ENCODE measurements around the gene GBA2.
A peak's percentile ranks its signal among the peaks of the same experiment; 100 is the strongest.

The GBA2 gene

DNA sequence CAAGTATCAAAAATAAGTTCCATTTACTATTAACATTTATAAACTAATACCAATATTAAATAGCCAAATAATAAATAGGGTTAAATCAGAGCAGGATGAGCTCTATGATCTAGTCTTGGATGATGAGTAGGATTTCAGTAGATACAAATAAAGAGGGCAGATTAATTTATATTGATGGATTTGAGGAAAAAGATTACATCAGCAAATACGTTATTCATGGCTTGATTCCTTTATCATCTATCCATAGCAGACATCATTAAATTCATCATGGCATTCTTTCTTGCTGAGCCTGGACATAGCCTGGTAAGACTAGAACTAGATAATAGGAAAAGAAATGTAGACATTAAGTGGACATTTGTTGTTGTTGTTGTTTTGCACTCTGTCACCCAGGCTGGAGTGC, 18.4 kb upstream of the GBA2 start:
- Histone ChIP-seq H3K4me3 (ENCODE audit: low read length in 2 of 2) (no peak overlapping the region), H3K27me3 (ENCODE audit: control insufficient read depth in 2 of 2, insufficient read depth in 2 of 2, low read length in 2 of 2) (no peaks in the 10 kb centered on the region), H3K9me3 (ENCODE audit: control insufficient read depth in 2 of 2, low read length in 2 of 2) (no peaks in the 10 kb centered on the region), H3K36me3 (ENCODE audit: control insufficient read depth in 2 of 2, insufficient read depth in 2 of 2, low read length in 2 of 2) (no peaks in the 10 kb centered on the region), H3K9ac (ENCODE audit: low read depth in 1 of 2, low read length in 2 of 2) (no peak overlapping the region), H3K4me1 (ENCODE audit: control insufficient read depth in 2 of 2, insufficient read depth in 2 of 2, low read length in 2 of 2) (peaks cover 19 to 20% of the 10 kb centered on the region in 2 donors), H3K27ac (ENCODE audit: low read depth in 2 of 2, low read length in 2 of 2) (no peak overlapping the region)

DNA sequence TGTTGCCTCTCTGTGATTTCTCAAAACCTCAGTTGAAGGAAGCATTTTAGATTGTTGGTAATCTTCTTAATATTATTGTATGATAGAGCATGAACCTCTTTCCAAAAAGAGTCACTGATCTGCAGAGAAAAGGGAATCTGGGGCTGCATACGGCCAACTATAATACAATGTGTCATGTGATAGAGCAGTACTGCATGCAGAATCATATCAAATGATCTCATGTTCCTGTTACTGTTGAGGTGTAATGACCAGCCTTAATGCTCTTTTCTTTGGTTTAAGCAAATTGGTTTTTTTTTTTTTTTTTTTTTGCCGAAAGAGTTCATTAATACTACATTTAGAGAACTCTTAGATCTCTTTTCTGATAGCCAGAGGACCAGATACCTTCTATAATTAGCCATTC, 18.0 kb upstream of the GBA2 start:
- Histone ChIP-seq H3K27me3 (ENCODE audit: control insufficient read depth in 2 of 2, insufficient read depth in 2 of 2, low read length in 2 of 2) (no peaks in the 10 kb centered on the region), H3K4me3 (ENCODE audit: low read length in 2 of 2) (no peak overlapping the region), H3K36me3 (ENCODE audit: control insufficient read depth in 2 of 2, insufficient read depth in 2 of 2, low read length in 2 of 2) (no peaks in the 10 kb centered on the region), H3K27ac (ENCODE audit: low read depth in 2 of 2, low read length in 2 of 2) (no peak overlapping the region), H3K4me1 (ENCODE audit: control insufficient read depth in 2 of 2, insufficient read depth in 2 of 2, low read length in 2 of 2) (peaks cover 16 to 17% of the 10 kb centered on the region in 2 donors), H3K9ac (ENCODE audit: low read depth in 1 of 2, low read length in 2 of 2) (no peak overlapping the region), H3K9me3 (ENCODE audit: control insufficient read depth in 2 of 2, low read length in 2 of 2) (no peaks in the 10 kb centered on the region)

DNA sequence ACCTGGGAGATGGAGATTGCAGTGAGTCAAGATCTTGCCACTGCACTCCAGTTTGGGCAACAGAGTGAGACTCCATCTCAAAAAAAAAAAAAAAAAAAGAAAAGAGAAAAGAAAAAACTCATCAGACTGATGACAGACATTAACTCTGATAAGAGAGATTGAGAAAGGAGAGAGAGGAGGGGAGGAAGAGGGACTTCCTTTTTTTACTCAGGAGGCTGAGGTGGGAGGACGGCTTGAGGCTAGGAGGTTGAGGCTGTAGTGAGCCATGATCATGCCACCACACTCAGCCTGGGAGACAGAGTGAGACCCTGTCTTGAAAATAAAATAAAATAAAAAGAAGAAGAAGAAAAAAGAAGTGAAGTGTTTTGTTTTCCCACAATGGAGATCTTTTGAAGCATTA, 14.8 kb upstream of the GBA2 start:
- no peaks in the 10 kb centered on the region for H3K36me3 ChIP-seq (ENCODE audit: control insufficient read depth in 2 of 2, insufficient read depth in 2 of 2, low read length in 2 of 2)
- H3K27me3 ChIP-seq (ENCODE audit: control insufficient read depth in 2 of 2, insufficient read depth in 2 of 2, low read length in 2 of 2) = no peaks in the 10 kb centered on the region
- no peak overlapping the region for H3K9ac ChIP-seq (ENCODE audit: low read depth in 1 of 2, low read length in 2 of 2)
- no peak overlapping the region for H3K4me3 ChIP-seq (ENCODE audit: low read length in 2 of 2)
- H3K9me3 ChIP-seq (ENCODE audit: control insufficient read depth in 2 of 2, low read length in 2 of 2) = no peaks in the 10 kb centered on the region
- H3K27ac ChIP-seq (ENCODE audit: low read depth in 2 of 2, low read length in 2 of 2) = no peak overlapping the region
- H3K4me1 ChIP-seq (ENCODE audit: control insufficient read depth in 2 of 2, insufficient read depth in 2 of 2, low read length in 2 of 2) = peaks cover 4% of the 10 kb centered on the region in 2 donors

DNA sequence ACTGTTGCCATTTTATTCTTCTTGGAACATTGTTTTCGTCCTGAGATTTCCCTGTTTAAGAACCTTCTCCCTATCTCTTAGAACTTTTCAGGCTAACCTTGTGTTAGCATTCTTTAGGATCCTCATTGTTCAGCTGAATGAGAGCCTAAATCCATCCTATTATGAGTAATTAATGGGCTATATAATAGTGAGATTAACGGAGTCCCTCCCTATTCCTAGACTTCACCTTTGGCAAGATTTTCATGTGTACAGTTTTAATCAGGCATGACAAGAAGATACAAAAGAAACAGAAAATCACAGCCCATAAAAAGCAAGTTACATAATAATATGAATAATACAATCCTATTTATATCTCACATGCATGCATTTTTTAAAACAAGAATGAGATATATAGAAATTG, 14.2 kb upstream of the GBA2 start:
- Histone ChIP-seq H3K4me3 (ENCODE audit: low read length in 2 of 2) (no peak overlapping the region), H3K27ac (ENCODE audit: low read depth in 2 of 2, low read length in 2 of 2) (no peak overlapping the region), H3K9ac (ENCODE audit: low read depth in 1 of 2, low read length in 2 of 2) (no peak overlapping the region), H3K9me3 (ENCODE audit: control insufficient read depth in 2 of 2, low read length in 2 of 2) (no peaks in the 10 kb centered on the region), H3K4me1 (ENCODE audit: control insufficient read depth in 2 of 2, insufficient read depth in 2 of 2, low read length in 2 of 2) (peaks cover 4 to 10% of the 10 kb centered on the region in 2 donors), H3K27me3 (ENCODE audit: control insufficient read depth in 2 of 2, insufficient read depth in 2 of 2, low read length in 2 of 2) (no peaks in the 10 kb centered on the region), H3K36me3 (ENCODE audit: control insufficient read depth in 2 of 2, insufficient read depth in 2 of 2, low read length in 2 of 2) (no peaks in the 10 kb centered on the region)

DNA sequence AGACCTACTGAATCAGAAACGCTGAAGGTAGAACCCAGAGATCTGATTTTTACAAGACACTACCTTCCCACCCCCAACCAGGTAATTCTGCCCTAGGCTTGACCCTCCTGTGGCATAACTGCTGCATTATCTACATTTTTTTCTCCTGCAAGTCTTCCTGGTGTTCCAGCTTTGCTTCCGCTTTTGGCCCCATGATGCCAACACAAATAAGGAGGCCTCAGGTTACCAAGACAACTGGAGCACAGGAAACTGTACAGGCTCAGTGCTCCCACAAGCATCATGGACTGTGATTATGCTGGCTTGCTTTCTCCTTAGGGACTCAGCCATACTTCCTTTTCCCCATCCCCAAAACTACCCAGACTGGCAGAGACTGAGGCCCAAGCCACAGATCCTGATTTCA, 11.6 kb upstream of the GBA2 start:
- Histone ChIP-seq H3K9me3 (ENCODE audit: control insufficient read depth in 2 of 2, low read length in 2 of 2) (no peaks in the 10 kb centered on the region), H3K9ac (ENCODE audit: low read depth in 1 of 2, low read length in 2 of 2) (no peak overlapping the region), H3K27ac (ENCODE audit: low read depth in 2 of 2, low read length in 2 of 2) (peak overlapping the region in 1 of 2 donors; percentile 17), H3K36me3 (ENCODE audit: control insufficient read depth in 2 of 2, insufficient read depth in 2 of 2, low read length in 2 of 2) (no peaks in the 10 kb centered on the region), H3K4me1 (ENCODE audit: control insufficient read depth in 2 of 2, insufficient read depth in 2 of 2, low read length in 2 of 2) (peaks cover 10 to 19% of the 10 kb centered on the region in 2 donors), H3K27me3 (ENCODE audit: control insufficient read depth in 2 of 2, insufficient read depth in 2 of 2, low read length in 2 of 2) (no peaks in the 10 kb centered on the region), H3K4me3 (ENCODE audit: low read length in 2 of 2) (no peak overlapping the region)

DNA sequence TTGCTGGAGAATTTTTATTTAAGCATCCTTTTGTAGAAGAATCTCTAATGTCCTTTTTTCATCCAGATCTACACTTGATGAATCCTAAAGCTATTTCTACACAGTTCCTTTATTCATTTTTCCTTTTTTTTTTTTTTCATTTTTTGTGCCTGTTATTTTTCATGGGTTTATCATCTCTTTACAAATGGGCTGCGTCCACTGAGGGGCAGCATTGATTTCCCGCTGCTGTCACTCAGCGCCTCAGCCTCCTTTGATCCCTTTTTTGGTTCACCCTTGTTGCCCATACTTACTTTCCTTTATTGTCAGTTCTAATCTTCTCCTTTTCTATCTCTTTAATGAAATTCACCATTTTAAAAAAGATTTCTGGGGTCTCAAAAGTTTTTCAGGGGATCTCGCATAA, 10.8 kb upstream of the GBA2 start:
- H3K36me3 ChIP-seq (ENCODE audit: control insufficient read depth in 2 of 2, insufficient read depth in 2 of 2, low read length in 2 of 2) = no peaks in the 10 kb centered on the region
- H3K27ac ChIP-seq (ENCODE audit: low read depth in 2 of 2, low read length in 2 of 2) = no peak overlapping the region
- no peak overlapping the region for H3K9ac ChIP-seq (ENCODE audit: low read depth in 1 of 2, low read length in 2 of 2)
- H3K9me3 ChIP-seq (ENCODE audit: control insufficient read depth in 2 of 2, low read length in 2 of 2) = no peaks in the 10 kb centered on the region
- peaks cover 10 to 19% of the 10 kb centered on the region in 2 donors for H3K4me1 ChIP-seq (ENCODE audit: control insufficient read depth in 2 of 2, insufficient read depth in 2 of 2, low read length in 2 of 2)
- no peaks in the 10 kb centered on the region for H3K27me3 ChIP-seq (ENCODE audit: control insufficient read depth in 2 of 2, insufficient read depth in 2 of 2, low read length in 2 of 2)
- H3K4me3 ChIP-seq (ENCODE audit: low read length in 2 of 2) = no peak overlapping the region

DNA sequence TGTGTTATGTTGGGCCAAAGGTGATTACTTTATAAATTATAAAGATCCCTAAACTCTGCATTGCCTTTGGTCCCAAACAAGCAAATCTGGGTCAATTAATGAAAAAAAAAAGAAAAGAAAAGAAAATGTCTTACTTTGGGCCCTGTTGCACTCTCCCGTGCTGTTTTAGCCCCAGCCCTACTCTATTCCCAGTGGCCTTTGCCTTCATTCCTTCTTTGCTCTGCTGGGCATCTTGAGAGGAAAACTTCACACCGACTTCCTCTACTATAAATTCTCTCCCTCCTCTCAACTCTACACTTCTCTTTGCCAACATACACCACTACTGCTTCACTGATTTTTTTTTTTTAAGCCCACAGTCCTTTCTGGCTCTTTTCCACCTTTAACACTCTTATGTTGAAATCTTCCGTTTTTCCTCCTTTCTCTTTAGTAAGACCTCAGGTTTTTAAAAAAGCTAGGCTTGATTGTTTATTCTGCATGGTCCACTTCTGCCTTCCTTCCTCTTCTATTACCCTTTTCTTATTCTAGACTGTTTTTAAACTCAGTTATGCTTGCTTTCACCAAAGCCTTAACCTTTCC, 9.5 kb upstream of the GBA2 start:
- Histone ChIP-seq H3K4me3 (ENCODE audit: low read length in 2 of 2) (no peak overlapping the region), H3K36me3 (ENCODE audit: control insufficient read depth in 2 of 2, insufficient read depth in 2 of 2, low read length in 2 of 2) (peaks cover 6% of the 10 kb centered on the region in 2 donors), H3K4me1 (ENCODE audit: control insufficient read depth in 2 of 2, insufficient read depth in 2 of 2, low read length in 2 of 2) (peaks cover 10 to 19% of the 10 kb centered on the region in 2 donors), H3K9ac (ENCODE audit: low read depth in 1 of 2, low read length in 2 of 2) (no peak overlapping the region), H3K9me3 (ENCODE audit: control insufficient read depth in 2 of 2, low read length in 2 of 2) (no peaks in the 10 kb centered on the region), H3K27ac (ENCODE audit: low read depth in 2 of 2, low read length in 2 of 2) (no peak overlapping the region), H3K27me3 (ENCODE audit: control insufficient read depth in 2 of 2, insufficient read depth in 2 of 2, low read length in 2 of 2) (no peaks in the 10 kb centered on the region)

DNA sequence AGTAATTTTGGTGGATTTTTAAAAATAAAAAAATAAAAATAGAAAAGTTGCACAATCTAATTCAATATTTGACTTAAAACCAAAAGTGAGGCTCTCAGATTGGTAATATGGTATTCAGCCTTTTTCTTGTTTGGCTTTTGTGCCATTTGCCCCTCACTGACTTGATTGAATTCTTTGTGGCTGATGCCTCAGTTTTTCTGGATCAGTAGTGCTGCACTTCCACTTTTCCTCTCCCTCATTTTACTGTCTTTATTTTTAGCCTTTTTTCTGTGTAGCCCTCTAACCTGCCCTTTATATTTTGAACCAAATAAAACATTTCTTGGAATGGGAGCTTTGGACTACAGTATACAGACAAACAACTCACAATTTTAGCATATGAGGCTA, 8.9 kb upstream of the GBA2 start:
- Histone ChIP-seq H3K27me3 (ENCODE audit: control insufficient read depth in 2 of 2, insufficient read depth in 2 of 2, low read length in 2 of 2) (no peaks in the 10 kb centered on the region), H3K27ac (ENCODE audit: low read depth in 2 of 2, low read length in 2 of 2) (peak overlapping the region; percentile 86 to 92)

DNA sequence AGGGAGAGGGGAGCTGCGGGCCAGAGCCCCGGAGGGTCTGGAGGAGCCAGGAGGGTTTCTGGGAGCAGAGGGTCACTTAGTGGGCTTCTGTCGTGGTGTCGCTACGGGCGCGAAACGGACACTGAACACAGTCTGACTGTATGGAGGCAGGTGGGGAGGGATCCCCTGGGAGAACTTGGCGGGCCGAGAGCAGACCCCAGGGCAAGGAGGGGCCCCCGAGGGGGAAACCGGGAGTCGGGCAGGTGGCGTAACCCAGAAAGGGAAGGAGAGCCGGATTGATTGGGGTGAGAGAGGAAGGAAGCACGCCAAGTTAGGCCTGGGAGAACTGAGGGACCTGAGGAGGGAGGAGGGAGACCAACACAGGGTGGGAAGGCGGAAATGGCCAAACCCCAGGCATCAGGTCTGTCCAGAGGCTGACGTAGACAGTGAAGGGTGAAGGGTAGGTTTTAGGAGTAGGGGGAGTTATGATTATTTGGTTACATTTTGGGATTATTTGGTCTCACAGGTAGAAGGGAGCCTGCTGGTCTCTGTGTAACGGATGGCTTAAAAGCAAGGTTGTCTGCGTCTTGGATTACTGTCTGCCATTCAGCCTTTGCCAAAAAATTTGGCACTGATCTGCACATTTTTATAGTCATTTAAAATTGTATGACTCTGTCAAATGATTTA, 8.3 kb upstream of the GBA2 start:
- Histone ChIP-seq H3K9me3 (ENCODE audit: control insufficient read depth in 2 of 2, low read length in 2 of 2) (no peaks in the 10 kb centered on the region), H3K36me3 (ENCODE audit: control insufficient read depth in 2 of 2, insufficient read depth in 2 of 2, low read length in 2 of 2) (peaks cover 18% of the 10 kb centered on the region in 2 donors), H3K4me3 (ENCODE audit: low read length in 2 of 2) (peak overlapping the region; percentile 83 to 86), H3K27me3 (ENCODE audit: control insufficient read depth in 2 of 2, insufficient read depth in 2 of 2, low read length in 2 of 2) (no peaks in the 10 kb centered on the region), H3K9ac (ENCODE audit: low read depth in 1 of 2, low read length in 2 of 2) (peak overlapping the region; percentile 86 to 91), H3K27ac (ENCODE audit: low read depth in 2 of 2, low read length in 2 of 2) (peak overlapping the region; percentile 86 to 92), H3K4me1 (ENCODE audit: control insufficient read depth in 2 of 2, insufficient read depth in 2 of 2, low read length in 2 of 2) (peaks cover 10 to 19% of the 10 kb centered on the region in 2 donors)

More for the DNA sequence above, 8.9 kb upstream of the GBA2 start:
- H3K36me3 ChIP-seq (ENCODE audit: control insufficient read depth in 2 of 2, insufficient read depth in 2 of 2, low read length in 2 of 2) = peaks cover 13% of the 10 kb centered on the region in 2 donors
- H3K4me3 ChIP-seq (ENCODE audit: low read length in 2 of 2) = peak overlapping the region; percentile 83 to 86
- peak overlapping the region; percentile 86 to 91 for H3K9ac ChIP-seq (ENCODE audit: low read depth in 1 of 2, low read length in 2 of 2)
- H3K9me3 ChIP-seq (ENCODE audit: control insufficient read depth in 2 of 2, low read length in 2 of 2) = no peaks in the 10 kb centered on the region
- H3K4me1 ChIP-seq (ENCODE audit: control insufficient read depth in 2 of 2, insufficient read depth in 2 of 2, low read length in 2 of 2) = peaks cover 10 to 19% of the 10 kb centered on the region in 2 donors

DNA sequence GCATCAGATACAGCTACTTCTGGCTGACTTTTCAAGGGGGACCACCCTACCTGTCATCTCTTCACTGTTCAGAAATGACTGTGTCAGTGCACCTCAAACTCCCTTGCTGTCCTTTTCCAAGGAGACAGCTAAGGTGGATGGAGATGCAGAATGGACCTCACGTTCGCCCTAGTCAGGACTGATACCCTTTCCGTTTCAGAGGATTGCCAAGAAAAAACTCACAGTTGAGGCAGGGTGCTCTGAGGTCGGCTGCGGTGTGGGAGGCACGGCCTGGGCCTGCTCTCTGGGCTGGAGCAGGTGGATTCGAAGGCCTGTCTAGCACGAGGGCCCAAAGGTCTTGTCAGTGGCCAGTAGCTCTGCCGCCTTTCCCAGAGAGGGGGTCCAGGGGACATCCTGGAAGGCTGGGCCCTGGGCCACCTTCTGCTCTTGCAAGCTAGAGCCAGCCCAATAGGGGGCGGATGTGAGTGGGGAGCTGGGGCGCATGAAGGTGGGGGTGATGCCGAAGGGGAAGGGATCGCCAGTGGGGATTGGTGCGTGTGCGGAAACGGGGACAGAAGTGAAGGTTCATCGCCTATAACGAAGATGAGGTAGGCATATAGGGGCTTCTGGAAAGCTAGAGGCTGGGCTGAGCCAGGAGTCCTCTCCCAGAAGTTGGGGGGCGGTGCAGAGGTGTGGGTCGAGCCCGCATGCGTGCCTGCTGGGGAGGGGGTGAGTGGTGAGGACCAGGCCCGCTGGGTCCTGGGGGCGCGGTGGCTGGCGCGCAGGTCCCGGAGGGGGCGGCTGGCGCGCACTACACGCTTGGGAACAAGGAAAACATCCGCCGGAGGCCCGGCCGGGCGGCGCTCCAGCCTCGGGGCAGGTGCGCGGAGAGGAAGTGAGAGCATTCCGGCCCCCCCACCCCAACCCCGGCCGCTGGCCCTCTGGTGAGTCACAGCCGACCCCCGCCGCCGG, 7.5 kb upstream of the GBA2 start:
- peak overlapping the region; percentile 83 to 86 for H3K4me3 ChIP-seq (ENCODE audit: low read length in 2 of 2)
- H3K9ac ChIP-seq (ENCODE audit: low read depth in 1 of 2, low read length in 2 of 2) = peak overlapping the region; percentile 86 to 91
- H3K9me3 ChIP-seq (ENCODE audit: control insufficient read depth in 2 of 2, low read length in 2 of 2) = no peaks in the 10 kb centered on the region
- no peaks in the 10 kb centered on the region for H3K27me3 ChIP-seq (ENCODE audit: control insufficient read depth in 2 of 2, insufficient read depth in 2 of 2, low read length in 2 of 2)
- peaks cover 25 to 26% of the 10 kb centered on the region in 2 donors for H3K36me3 ChIP-seq (ENCODE audit: control insufficient read depth in 2 of 2, insufficient read depth in 2 of 2, low read length in 2 of 2)
- H3K4me1 ChIP-seq (ENCODE audit: control insufficient read depth in 2 of 2, insufficient read depth in 2 of 2, low read length in 2 of 2) = peaks cover 10 to 19% of the 10 kb centered on the region in 2 donors
- peak overlapping the region; percentile 86 to 92 for H3K27ac ChIP-seq (ENCODE audit: low read depth in 2 of 2, low read length in 2 of 2)
